Activated CD8-positive, alpha-beta memory T cell treated with anti-CD3 and anti-CD28 coated beads, Interleukin-2, amount 50 U/mL, for 24 hours (primary cell): ENCODE measurements around the gene HSD11B2.

Experiments used
- DNase-seq: peaks from one replicate; pipeline ENCODE4 v3.0.0-alpha.2; 2020; ENCODE audit errors: extremely low read depth

Gene HSD11B2

DNA sequence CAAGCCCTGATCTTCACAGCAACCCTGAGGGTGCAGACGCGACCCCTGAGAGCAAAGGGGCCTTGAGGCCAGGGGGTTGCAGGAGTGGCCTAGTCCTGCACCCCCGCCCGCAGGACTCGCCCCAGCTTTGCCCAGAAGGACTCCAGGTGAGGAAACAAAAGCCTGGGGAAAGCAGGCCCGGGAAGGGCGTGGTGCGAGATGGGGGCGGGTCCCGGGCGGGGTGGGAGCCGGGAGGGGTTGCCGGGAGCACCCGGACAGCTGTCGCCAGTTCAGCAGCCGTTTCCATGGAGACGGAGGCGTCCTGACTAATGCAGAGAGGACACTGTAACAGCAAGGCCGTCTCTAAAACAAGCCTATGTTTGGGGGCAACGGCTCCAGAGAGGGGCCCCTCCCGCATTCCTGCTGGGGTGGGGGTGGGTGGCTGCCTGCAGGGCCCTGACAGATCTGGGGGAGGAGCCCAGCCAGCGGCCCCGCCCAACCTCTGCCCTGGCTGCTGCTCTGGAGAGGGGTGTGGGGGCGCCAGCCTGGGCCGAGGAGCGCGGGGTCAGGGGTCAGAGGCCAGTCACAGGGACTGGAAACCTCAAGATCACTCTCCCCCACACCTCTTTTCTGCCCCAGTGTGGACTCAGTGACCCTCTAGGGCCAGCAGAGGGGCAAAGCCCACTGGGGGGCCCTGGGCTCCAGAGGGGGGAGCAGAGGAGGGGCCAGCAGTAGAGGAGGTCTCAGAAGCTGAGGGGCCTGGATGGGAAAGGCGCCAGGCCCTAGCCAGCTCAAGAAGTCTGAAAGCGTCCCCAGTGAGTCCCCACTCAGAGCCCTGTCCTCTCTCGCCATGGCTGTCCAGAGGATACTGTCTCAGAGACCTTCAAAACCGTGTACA lies 34.5 kb upstream of the HSD11B2 start:
- DNase-seq: no peak

DNA sequence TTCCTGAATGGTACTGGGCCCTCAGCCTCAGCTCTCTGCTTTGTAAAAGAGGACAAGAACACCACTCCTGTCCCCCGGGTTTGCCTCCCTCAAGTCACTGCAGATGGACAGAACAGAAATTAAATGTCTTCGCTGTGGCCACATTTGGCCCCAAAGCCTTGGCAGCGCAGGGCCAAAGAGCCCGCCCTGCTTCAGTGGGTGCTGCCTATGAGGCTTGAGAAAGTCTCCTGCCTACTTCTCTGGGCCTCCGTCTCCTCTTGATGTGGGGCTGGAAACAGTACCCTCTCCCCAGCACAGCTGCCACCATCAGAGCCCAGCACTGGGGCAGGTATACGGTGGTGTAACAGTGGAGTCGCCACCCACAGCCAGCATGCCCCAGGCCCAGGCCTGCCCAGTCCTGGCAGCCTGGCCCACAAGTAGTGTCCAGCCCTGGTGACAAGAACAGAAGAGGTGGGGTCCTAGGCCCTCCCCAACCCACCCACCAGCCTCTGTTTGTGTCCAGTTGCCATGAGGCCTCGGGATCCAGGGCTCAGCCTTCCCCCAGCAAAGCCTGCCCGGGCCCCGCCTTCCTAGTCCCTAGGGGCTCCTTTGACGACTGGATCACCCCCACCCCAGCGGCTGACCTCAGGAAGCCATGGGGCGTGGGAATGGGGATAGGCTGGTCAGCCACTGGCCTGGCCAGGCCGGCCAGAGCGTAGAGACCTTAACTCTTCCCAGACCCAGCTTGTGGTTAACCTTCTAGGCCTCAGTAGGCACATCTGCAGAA lies 33.7 kb upstream of the HSD11B2 start:
- DNase-seq: no peak

DNA sequence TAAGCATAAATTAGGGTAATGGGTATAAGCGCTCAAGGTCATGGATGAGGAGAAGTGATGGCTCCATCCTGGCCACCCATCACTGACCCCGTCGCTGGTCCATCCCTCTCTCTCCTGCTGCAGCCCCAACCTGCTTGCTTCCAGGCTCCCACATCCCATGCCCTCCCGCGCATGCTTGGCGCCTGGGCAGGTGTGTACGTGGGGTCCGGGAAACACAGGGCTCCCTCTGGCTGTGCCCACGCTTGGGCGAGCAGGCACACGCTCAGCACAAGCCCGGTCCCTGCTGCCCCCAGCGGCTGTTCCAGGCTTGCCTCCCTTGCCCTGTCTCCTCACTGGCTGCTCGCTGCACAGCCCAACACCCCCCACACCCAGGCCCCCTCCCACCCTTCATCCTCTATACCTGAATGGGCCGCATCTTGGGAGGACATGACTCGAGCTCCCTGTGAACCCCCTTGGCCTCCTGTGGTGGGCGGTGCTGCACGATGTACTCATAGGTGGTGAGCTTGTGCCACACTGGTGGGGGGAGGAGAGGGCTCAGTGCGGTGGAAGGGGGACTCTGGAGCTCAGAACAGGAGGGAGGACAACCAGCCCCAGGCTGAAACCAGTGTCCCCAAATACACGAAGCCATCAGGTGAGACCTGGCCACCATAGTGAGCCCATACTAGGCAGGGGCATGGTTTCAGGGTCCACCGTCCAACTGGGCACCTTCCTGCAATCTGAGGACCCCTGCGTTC lies 32.9 kb upstream of the HSD11B2 start:
- no peak for DNase-seq

DNA sequence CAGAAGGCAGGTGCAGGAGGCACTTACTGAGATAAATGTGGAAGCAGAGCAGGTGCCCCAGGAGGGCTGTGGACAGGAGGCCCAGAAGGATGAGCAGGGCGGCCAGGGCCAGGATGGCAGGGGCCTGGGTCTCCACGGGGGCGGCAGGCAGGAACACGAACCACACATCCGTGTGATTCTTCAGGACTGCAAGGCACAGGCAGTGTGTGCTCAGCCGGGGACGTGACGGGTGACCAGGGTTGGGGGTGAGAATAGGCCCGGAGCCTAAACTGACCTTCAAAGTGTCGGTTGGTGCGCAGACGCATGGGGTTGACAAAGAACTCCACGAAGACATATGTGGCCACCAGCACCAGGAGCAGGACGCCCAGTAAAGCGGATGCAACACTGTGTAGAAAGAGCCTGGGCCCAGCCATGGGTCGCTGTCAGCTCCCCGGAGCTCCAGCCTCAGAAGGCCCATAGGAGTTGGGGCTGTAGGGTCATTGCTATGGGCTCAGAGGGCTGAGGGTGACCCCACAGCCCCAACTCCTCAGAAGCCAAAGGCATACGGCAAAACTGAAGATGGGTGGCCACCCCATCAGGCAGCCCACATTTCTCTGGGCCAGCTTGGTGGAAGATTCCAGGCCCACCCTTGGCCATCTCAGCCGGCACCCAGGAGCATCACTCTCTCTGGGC lies 32.2 kb upstream of the HSD11B2 start:
- no peak for DNase-seq

DNA sequence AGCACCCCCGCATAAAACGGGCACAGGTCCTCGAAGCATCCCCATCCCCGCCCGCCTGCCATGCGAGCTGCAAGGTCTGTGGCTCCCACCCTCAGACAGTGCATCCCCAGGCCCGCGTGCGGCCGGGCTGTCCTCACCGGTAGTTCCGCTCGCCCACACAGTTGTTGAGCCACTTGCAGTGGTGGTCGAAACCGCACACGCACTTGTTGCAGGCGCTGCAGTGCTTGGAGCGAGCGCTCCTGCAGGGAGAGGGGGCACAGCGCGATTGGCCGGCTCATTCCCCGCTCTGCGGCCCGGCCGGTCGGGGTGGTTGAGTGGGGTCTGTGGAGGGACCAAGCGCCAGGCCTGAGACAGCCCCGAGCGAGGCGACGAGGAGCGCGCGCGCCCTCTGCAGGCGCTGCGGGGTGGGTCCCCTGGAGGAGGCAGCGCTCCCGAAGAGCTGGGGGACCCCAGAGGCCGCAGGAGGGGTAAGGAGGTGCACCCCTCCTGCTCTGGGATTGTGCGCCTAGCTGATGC lies 31.6 kb upstream of the HSD11B2 start:
- DNase-seq: no peak

DNA sequence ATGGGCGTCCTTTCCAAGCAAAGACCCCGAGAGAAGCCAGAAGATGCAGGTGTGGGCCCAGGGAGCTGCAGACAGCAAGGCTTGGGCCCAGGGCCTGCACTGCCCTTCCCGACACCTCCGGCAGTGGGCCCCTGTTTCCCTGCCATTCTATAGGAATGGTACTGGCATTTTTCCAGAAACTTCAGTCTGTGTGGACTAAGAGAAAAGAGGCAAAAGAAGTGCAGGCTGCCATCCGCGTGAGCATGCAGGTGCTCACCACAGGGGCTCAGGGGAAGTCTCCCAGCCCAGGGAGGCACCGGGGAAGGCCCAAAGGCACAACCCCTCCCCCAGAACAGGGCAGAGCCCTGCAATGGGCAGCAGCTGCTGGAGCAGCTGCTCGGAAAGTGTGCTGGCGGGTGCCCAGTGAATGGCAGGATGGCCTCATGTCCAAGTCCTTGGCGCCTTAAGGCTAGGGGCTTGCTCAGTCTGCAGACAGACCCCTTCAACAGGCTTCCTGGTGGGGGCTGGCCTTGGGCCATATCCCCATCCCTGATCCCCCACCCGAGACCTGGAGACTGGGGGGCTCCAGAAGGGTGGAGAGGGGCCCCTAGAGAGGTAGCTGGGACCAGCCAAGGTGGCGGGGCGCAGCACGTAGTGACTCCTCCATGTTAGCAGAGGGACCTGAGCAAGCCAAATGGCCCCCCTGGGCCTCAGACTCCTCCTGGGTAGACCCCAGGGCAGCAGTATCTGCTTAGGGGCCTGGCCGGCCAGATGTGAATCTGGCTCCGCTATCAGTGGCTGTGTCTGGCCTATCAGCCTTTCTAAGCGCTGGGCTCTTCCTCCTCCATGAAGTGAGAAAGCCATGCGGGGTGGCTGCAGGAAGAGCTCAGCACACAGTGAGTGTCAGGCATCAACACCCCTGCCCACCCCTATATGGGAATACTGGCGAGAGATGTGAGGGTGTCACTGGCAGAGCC lies 30.9 kb upstream of the HSD11B2 start:
- no peak for DNase-seq

DNA sequence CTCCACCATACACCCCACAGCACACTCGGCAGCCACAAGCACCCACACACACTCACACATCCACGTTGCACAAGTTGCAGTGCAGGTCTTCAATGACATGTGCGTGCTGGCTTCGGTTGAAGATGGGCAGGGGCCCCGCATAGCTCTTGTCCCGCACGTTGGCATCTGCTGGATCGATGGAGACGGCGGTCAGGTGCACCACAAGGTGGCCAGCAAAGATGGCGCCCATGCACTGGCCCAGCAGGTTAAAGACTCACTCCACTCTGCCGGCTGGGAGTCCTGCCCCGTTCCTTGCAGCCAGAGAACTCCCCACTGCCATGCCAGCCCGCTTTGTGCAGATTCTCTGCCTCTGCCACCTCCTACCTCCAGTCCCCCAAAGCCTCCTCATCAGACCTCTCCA lies 30.0 kb upstream of the HSD11B2 start:
- DNase-seq: no peak

DNA sequence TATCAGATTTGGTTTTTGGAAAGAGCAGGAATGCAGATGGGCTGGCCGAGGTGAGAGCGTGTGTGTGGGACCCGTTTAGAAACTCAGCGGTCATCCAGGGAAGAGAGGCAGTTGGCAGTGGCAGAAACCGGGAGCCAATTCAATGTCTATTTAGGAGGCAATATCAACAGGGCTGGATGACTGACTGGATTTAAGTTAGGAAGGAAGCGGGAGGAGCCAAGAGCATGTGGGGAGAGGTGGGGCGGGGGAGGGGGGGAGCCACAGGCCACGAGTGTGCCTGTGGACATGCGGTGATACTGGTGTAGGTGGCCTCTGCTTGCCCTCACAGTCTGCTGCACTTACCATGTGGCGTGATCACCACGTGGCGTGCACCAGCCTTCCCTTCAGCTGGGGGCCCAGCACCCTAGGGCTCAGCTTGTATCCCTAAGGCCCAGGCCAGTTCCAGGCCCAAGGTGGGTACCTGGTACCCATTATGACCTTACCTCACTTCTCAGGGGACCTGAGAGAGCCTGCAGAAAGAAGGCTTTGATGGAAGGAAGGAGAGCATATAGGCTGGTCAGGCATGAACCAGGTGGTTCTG lies 26.9 kb upstream of the HSD11B2 start:
- no peak for DNase-seq

DNA sequence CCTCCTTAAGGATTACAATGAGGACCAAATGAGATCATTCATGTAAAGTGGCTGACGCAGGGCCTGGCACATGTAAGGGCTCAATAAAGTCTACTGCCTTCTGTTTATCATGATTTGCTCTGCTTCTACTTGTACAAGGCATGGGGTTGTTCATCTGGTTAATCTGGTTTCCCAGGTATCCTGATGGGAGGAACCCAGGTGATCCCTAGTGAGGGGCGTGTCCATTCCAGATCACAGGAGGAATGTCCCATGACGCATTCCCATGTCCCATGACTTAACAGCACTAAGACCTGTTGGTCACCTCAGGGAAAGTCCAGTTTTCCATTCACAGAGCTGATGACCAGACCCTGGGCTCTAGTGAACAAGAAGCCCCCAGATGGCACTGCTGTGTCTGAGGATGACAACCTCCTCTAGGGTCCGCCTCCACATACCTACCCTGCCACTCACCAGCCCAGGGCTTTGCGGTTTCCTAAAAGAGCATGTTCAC lies 26.1 kb upstream of the HSD11B2 start:
- no peak for DNase-seq

DNA sequence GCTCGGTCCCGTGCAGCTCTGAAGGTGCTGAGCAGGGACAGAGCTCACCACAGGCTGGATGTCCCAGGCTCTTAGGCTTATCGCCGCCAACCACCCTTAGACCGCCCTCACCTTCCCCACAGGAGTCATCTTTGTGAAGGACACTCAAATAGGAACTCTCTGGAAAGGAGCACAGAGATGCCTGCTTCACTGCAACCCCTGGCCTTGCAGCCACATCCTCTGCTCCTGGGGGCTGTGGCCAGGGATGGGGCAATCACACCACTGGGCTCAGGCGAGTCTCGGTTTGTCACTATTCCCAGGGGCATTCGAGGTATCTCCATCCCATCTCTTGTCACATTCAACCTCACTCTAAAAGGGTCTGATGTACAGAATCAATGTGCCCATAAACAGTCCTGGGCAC lies 25.6 kb upstream of the HSD11B2 start:
- no peak for DNase-seq

DNA sequence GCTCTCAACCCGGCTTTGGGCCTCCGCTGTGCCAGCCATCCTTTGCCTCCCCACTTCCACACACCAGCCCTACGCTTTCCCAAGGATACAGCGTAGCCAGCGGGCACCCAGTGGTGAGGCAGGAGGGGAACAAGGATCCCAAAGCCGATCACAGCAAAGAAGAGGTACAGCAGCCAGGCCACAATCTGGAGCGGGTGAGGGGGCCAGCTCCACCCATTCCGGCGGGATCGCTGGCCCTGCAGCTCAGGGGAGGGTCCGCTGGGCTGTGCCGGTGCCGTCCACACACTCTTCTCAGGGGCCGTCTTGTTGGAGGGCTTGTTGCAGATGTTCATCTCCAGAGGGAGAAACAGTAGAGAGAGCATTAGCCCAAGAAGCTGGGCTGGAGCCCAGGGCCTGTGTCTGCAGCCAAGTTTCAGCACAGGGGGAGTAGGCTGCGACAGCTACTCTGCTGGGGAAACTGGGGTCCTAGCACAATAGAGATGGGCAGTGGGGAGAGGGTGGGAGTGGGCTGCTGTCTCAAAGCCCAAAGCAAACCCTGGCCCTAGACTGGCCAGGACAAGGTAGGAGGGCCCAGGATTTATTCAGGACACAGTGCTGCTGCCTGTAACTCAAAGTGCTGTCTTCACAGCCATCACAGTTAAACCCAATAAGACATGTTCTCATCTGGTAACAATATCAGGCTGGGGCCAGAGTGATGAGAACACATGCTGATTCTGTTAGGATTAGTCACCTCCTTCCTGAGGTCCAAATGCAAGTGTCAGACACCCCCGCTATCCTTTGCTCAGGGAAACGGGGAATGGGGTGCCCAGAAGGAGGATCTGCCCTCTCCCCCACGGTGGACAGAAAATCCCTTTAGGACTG lies 24.6 kb upstream of the HSD11B2 start:
- no peak for DNase-seq

DNA sequence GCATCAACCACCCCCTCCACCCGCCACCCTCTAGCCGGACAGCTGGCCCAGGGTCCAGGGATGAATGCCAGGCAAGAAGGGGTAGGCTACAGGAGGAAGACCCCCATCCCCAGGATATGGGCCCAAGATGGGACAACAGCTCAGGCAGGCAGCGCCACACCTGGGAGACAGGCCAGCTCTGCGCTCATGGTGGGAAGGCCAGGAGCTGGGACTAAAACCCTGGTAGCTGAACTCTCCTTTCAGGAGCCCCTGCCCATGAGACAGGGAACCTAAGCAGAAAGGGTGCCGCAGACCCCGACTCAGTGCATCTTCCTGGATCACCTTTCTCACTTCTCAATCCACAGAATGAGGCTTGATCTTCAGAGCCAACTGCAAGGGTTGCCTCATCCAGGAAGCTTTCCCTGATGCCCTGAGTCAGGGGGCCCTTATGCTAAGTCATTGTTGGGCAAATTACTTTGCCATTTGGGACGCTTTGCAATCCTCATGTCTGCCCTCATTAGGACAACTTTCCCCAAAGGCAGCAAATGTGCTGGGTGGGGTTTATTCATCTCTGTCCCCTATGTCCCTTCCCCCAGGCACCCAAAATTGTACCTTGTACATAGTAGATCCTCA lies 23.6 kb upstream of the HSD11B2 start:
- DNase-seq: no peak

DNA sequence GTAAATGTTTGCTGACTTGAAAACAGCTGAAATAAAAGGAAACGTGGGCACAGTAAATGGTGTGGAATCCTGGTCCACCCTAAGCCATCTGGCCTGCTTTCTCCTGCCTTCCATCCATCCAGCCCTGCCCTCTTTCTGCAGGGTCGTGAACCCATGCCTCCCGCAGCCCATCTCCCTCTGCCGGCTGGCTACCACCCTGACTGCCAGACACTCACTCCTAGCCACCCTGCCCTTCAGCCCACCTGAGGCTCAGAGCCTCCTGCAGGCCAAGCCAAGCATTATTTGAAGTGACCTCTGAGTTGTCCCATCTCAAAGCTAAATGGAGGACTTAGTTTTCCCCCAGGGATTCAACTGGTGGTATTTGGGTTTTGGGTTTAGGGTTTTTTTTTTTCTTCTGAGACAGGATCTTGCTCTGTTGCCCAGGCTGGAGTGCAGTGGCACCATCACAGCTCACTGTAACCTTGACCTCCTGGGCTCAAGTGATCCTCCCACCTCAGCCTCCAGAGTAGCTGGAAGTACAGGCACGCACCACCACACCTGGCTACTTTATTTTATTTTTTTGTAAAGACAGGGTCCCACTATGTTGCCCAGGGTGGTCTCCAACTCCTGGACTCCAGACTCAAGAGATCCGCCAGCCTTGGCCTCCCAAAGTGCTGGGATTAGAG lies 23.0 kb upstream of the HSD11B2 start:
- DNase-seq: no peak

DNA sequence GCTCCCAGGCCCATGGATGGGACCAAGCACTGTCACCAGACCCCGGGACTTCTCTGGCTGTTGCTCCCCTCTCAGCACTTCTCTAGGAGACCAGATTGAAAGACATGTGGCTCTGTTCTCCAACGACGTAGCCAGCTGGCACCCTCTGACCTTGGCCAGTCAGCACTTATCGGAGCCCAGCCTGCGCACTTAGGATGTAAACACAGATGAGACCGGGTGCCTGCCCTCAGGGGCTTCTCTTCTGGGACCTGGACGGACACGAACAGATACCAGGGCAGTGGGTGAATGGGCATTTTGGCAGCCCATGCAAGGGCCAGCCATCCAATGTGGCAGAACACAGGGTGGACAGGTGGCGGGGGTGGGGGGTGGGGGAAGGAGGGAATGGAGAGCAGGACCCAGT lies 21.3 kb upstream of the HSD11B2 start:
- DNase-seq: no peak

DNA sequence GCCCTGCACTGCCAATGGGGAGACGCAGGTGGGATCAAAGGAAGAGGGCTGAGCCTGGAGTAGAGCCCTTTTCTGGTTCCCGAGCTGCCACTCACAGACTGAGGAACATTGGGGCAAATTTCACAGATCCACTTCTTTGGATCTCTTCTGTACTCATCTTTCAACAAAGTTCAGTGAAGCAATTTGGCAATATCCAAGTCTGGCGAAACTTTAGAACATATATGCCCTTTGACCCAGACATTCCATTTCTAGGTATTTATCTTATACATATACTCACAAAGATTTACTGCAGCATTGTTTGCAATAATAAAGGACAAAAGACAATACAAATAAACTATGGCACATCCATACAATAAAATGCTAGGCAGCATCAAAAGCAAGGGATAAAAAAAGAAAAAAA lies 19.6 kb upstream of the HSD11B2 start:
- no peak for DNase-seq

DNA sequence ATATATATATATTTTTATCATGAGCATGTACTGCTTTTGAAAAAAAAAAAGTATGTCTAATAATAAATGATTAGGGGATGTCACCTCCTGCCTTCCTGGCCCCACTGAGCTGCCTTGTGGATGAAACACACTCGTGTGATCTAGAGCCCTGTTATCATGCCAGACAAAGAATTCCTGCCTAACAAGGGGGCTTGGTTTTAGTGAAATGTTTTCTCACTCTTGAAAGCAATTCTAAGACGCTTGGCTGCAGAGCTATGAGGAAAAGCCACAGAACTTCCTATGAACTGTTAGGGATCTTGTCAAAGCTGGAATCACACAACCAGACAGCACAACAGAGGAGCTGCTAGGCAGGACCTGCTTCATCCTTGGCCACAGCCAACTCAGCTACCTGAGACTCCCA lies 18.6 kb upstream of the HSD11B2 start:
- no peak for DNase-seq

DNA sequence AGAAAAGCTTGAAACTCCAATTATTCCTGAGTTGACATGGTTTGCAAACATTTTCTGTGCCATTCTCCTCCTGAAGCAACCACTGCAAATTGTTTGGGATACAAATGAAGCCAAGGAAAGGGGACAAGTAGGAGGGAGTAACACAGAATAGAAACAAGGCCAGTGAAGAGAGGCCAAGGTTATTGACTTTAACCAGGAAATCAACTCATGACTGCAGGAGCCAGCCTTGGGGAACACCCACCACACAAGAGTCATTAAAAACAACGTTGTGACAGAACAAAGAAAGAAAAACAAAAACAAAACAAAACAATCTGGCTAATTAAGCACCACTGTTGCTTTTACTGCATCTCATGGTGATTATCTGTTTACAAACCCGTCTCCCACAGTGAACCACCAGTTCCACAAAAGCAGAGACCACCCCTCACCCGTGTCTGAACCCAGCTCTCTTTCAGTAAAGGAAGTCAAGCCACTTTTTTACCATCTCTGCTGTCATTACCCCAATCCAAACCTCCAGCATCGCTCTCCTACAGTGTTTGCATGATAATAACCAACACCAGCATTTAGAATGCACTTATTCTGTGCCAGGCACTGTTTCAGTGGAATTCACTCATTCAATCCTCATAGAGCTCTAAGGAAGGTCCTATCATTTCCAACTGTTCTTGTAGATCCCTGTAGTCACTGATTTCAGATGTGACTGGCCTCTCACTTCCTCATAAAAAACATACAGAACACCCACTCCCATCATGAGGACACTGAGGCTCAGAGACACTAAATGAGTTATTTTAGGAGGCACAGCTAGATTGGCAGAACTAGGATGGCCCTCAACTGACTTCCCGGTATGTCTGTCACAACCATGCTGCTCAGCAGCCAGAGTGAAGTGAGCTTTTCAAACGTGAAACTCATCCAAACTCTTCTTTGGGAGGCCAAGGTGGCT lies 16.7 kb upstream of the HSD11B2 start:
- DNase-seq: no peak
